Esophagus squamous epithelium (tissue), 5 donors: ENCODE results near the gene BID. TPM values are rescaled to one million over a fixed set of nuclear protein-coding genes. Genes with fewer than 3 reads are reported as not detected.
"Not testable (repeated sequence)": the region's sequence is repeated elsewhere in the genome, so short reads cannot be mapped to it uniquely, and the experiment has no call there.

Experiments used
- DNase-seq: peaks from one replicate; lab custom pipeline; 2025; lab: John Stamatoyannopoulos, UW
- H3K27ac ChIP-seq, 4 donors: fragments of 200-600 bp; sonication (generic); one replicate each; pipeline ENCODE4 v1.5.1; 2016 to 2019; ENCODE audit warnings: mild to moderate bottlenecking in 1 of 4
- H3K27me3 ChIP-seq, 4 donors: fragments of 200-600 bp; sonication (generic); 1 replicate in 3 of 4; 2 replicates in 1 of 4; pipeline versions ENCODE4 v1.5.1 to v1.6.0; 2017 to 2021; ENCODE audit warnings: antibody characterized with exemption in 1 of 4
- H3K36me3 ChIP-seq, 3 donors: fragments of 200-600 bp; sonication (generic); one replicate each; pipeline ENCODE4 v1.5.1; 2016 to 2019
- H3K4me1 ChIP-seq, 3 donors: fragments of 200-600 bp; sonication (generic); one replicate each; pipeline ENCODE4 v1.5.1; 2017 to 2019
- H3K4me3 ChIP-seq, 4 donors: fragments of 200-600 bp; sonication (generic); 1 replicate in 3 of 4; 2 replicates in 1 of 4; pipeline ENCODE4 v1.5.1; 2016 to 2019; ENCODE audit warnings: mild to moderate bottlenecking in 2 of 4, moderate library complexity in 1 of 4
- H3K9me3 ChIP-seq, 3 donors: fragments of 200-600 bp; sonication (generic); one replicate each; pipeline ENCODE4 v1.5.1; 2016 to 2019
- POLR2A ChIP-seq, 4 donors: fragments of 450-650 bp; IDR thresholded peaks; one replicate each; pipeline ENCODE4 v1.6.1; 2017; ENCODE audit warnings: antibody characterized with exemption in 4 of 4, mild to moderate bottlenecking in 4 of 4, moderate library complexity in 3 of 4
- WGBS, 2 donors: methylation state at CpG; one replicate each; pipeline ENCODE4 v1.1.5; 2018; 5-methylcytosine and 5-hydroxymethylcytosine counted together
- intact Hi-C: fragments of 100-400 bp; cut with DNase I; formaldehyde crosslinking; loops from one replicate; pipeline ENCODE4 v1.15.0; 2022
- total RNA-seq, 4 donors: library from RNA; depleted of rRNA; stranded (reverse); fragments of >200 nt; gene quantifications; one replicate each; pipeline ENCODE4 v1.1.0, GENCODE V29; 2016
- TF ChIP-seq, protein P1 (sequence below), 6 experiments: fragments of 450-650 bp in 4 of 6; fragments of 200-600 bp in 2 of 6; sonication (generic) in 2 of 6; IDR thresholded peaks; one replicate each; pipeline ENCODE4 v1.5.1; 2016 to 2019; ENCODE audit warnings: antibody characterized with exemption in 6 of 6, mild to moderate bottlenecking in 4 of 6, moderate library complexity in 4 of 6
- donor health status: DM: yes; HTN: yes; CAD: no.

BID gene
- total RNA-seq, 4 donors from 2014 or later = 10.6 to 32.9 (median 22.7) TPM

DNA sequence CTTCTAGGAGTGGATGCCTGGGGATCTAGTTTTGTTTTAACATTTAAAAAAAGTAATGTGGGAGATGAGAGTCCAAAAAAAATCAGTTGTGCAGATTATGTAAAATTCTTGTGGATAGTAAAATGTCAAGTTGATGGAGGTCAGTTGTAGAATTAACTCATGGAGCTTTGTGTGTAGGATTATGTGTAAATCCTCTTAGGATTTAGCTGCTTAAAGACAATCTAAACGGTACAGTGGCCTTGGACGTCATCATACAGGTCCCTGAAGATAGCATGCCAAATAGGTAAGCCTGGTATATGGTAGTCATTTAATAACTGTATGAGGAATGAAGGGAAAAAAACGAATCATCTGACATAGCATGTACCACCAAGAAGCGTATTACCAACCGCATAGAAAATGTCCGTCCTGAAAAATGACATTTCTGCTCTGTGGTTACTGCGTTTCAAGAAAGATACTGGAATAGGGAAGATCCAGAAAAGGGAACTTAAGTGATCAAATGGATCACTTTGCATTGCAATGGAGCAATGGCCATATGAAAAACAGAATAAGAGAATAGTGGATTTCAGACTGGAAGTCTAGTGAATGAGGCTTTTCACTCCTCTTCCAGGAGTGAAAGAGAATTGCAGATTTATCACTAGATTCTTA is 74.5 kb downstream of the BID start:
- DNase-seq = no peak
- Histone ChIP-seq H3K9me3 (no peaks in the 10 kb centered on the region), H3K4me3 (no peak overlapping the region), H3K27ac (no peak overlapping the region), H3K36me3 (peaks cover 0 to 58% (median 0%) of the 10 kb centered on the region in 3 donors), H3K27me3 (no peaks in the 10 kb centered on the region), H3K4me1 (peaks cover 0 to 14% (median 0%) of the 10 kb centered on the region in 3 donors)
- TF ChIP-seq, protein P1, sequence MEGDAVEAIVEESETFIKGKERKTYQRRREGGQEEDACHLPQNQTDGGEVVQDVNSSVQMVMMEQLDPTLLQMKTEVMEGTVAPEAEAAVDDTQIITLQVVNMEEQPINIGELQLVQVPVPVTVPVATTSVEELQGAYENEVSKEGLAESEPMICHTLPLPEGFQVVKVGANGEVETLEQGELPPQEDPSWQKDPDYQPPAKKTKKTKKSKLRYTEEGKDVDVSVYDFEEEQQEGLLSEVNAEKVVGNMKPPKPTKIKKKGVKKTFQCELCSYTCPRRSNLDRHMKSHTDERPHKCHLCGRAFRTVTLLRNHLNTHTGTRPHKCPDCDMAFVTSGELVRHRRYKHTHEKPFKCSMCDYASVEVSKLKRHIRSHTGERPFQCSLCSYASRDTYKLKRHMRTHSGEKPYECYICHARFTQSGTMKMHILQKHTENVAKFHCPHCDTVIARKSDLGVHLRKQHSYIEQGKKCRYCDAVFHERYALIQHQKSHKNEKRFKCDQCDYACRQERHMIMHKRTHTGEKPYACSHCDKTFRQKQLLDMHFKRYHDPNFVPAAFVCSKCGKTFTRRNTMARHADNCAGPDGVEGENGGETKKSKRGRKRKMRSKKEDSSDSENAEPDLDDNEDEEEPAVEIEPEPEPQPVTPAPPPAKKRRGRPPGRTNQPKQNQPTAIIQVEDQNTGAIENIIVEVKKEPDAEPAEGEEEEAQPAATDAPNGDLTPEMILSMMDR (IDR thresholded peaks at IDR 0.05) = no peak
- TF ChIP-seq POLR2A (IDR thresholded peaks at IDR 0.05) = no peak
- WGBS, 2 donors = 56 to 64% methylated on average over 7 of the region's 7 CpGs
- intact Hi-C loops = no loop called here

DNA sequence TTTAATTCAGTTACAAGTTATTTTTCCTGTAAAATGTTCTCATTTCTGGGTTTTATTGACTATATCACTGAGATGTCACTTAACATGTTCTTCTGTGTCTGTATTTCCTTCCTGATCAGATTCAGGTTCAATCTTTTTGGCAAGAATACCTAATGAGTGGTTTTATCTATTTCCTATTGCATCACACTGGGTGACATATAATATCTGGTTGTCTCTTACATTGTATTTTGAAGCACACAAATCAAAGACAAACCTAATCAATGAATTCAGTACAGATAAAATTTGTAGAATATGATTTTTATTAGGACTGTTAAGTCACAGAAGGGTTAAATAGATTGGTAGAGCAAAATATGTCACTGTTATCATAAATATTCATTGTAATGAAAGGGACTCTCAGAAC is 75.3 kb downstream of the BID start:
- TF ChIP-seq, protein P1 (IDR thresholded peaks at IDR 0.05) = no peak
- no peak for TF ChIP-seq POLR2A (IDR thresholded peaks at IDR 0.05)
- Histone ChIP-seq H3K9me3 (no peaks in the 10 kb centered on the region), H3K4me1 (peaks cover 0 to 14% (median 0%) of the 10 kb centered on the region in 3 donors), H3K27me3 (no peaks in the 10 kb centered on the region), H3K27ac (no peak overlapping the region), H3K36me3 (peaks cover 0 to 59% (median 0%) of the 10 kb centered on the region in 3 donors), H3K4me3 (no peak overlapping the region)
- intact Hi-C loops = no loop called here
- no peak for DNase-seq

DNA sequence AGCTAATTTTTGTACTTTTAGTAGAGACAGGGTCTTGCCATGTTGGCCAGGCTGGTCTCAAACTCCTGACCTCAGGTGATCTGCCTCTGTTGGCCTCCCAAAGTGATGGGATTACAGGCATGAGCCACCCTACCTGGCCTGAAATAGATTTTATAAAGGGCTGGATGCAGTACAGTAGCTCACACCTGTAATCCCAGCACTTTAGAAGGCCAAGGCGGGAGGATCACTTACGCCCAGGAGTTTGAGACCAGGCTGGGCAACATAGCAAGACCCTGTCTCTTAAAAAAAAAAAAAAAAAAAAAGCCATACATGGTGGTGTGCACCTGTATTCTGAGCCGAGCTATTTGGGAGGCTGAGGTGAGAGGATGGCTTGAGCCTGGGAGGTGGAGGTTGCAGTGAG is 76.0 kb downstream of the BID start:
- Histone ChIP-seq H3K36me3 (peaks cover 0 to 52% (median 0%) of the 10 kb centered on the region in 3 donors), H3K4me1 (peaks cover 0 to 14% (median 0%) of the 10 kb centered on the region in 3 donors)
- H3K27me3 ChIP-seq, H3K27ac ChIP-seq, intact Hi-C loops, H3K4me3 ChIP-seq, H3K9me3 ChIP-seq, DNase-seq: not testable (repeated sequence)
- WGBS, 2 donors = 100% methylated on average over 1 of the region's 3 CpGs

DNA sequence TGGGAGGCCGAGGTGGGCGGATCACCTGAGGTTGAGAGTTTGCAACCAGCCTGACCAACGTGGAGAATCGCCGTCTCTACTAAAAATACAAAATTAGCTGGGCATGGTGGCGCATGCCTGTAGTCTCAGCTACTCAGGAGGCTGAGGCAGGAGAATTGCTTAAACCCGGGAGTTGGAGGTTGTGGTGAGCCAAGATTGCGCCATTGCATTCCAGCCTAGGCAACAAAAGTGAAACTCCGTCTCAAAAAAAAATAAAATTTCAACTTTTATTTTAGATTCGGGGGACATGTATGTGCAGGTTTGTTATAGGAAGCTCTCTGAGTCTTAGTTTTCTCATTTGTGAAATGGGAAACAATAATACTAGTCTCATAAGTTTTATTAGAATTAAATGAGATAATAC is 77.1 kb downstream of the BID start:
- H3K27me3 ChIP-seq, H3K9me3 ChIP-seq, intact Hi-C loops, H3K4me3 ChIP-seq, DNase-seq, H3K27ac ChIP-seq: not testable (repeated sequence)
- WGBS, 2 donors = 70 to 73% methylated on average over 9 to 10 of the region's 10 CpGs
- peaks cover 0 to 14% (median 0%) of the 10 kb centered on the region in 3 donors for H3K4me1 ChIP-seq
- H3K36me3 ChIP-seq = peaks cover 0 to 48% (median 0%) of the 10 kb centered on the region in 3 donors

DNA sequence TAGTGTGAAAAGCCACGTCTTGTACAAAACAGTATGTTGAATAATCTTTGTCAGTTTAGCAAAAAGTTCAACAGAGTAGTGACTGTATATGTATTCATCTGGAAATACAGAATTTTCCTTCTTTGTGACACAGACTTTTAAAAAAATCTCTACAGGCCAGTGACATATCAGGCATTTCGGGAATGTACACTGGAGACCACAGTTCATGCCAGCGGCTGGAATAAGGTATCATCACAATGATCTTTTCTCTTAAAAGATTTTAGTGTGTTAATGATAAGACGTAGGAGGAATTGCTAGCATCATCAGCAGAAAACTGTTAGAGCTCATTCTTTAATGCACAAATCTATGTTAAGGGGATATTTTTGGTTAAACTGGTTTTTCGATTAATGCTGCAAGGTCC is 78.3 kb downstream of the BID start:
- WGBS, 2 donors = 88 to 92% methylated on average over 5 of the region's 5 CpGs
- intact Hi-C loops = no loop called here
- H3K9me3 ChIP-seq = no peaks in the 10 kb centered on the region
- H3K27ac ChIP-seq = no peak overlapping the region
- peaks cover 0 to 9% (median 0%) of the 10 kb centered on the region in 3 donors for H3K4me1 ChIP-seq
- no peaks in the 10 kb centered on the region for H3K27me3 ChIP-seq
- no peak overlapping the region for H3K4me3 ChIP-seq
- H3K36me3 ChIP-seq = peaks cover 0 to 53% (median 0%) of the 10 kb centered on the region in 3 donors
- TF ChIP-seq POLR2A (IDR thresholded peaks at IDR 0.05) = no peak
- TF ChIP-seq, protein P1 (IDR thresholded peaks at IDR 0.05) = no peak
- DNase-seq = no peak

DNA sequence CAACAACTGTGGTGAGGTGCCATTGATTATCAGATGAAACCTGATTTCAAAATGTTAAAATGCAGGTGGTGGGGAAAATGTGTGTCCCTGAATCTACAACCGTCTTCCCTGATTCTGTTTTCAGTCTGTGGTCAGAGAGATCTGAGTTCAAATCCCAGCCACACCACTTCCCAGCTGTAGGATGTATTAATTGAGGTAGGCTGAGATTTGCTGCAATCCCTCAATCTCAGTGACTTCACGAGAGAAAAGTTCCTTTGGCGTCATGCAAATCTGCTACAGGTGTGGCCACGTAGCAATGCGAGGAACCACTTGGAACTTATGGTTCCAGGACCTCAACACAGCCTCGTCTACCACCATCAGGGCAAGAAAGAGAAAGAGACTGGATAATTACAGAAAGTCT is 79.5 kb downstream of the BID start:
- H3K36me3 ChIP-seq = peaks cover 0 to 66% (median 0%) of the 10 kb centered on the region in 3 donors
- WGBS, 2 donors = 96 to 100% methylated on average over 6 of the region's 6 CpGs
- no peak overlapping the region for H3K27ac ChIP-seq
- intact Hi-C loops = no loop called here
- H3K9me3 ChIP-seq = no peaks in the 10 kb centered on the region
- H3K27me3 ChIP-seq = no peaks in the 10 kb centered on the region
- DNase-seq = no peak
- TF ChIP-seq, protein P1 (IDR thresholded peaks at IDR 0.05) = no peak
- no peak for TF ChIP-seq POLR2A (IDR thresholded peaks at IDR 0.05)
- no peak overlapping the region for H3K4me3 ChIP-seq
- no peaks in the 10 kb centered on the region for H3K4me1 ChIP-seq
